Rectal smooth muscle tissue (tissue), 1 donor: Measurements from ENCODE around the gene PLA2G4B.

Experiments used
- H3K27ac ChIP-seq: one replicate; pipeline ENCODE4 v1.7.0; 2013; ENCODE audit warnings: low read depth, low read length, inconsistent platforms
- H3K27me3 ChIP-seq: one replicate; pipeline ENCODE4 v1.7.0; 2013; ENCODE audit warnings: low read length; ENCODE audit not compliant: control insufficient read depth, insufficient read depth
- H3K36me3 ChIP-seq: one replicate; pipeline ENCODE4 v1.7.0; 2013; ENCODE audit warnings: low read length; ENCODE audit not compliant: control insufficient read depth, insufficient read depth
- H3K4me1 ChIP-seq: one replicate; pipeline ENCODE4 v1.7.0; 2013; ENCODE audit warnings: low read length; ENCODE audit not compliant: control insufficient read depth, insufficient read depth
- H3K4me3 ChIP-seq: one replicate; pipeline ENCODE4 v1.7.0; 2013; ENCODE audit warnings: low read length
- H3K9ac ChIP-seq: one replicate; pipeline ENCODE4 v1.7.0; 2013; ENCODE audit warnings: low read length

PLA2G4B gene

DNA sequence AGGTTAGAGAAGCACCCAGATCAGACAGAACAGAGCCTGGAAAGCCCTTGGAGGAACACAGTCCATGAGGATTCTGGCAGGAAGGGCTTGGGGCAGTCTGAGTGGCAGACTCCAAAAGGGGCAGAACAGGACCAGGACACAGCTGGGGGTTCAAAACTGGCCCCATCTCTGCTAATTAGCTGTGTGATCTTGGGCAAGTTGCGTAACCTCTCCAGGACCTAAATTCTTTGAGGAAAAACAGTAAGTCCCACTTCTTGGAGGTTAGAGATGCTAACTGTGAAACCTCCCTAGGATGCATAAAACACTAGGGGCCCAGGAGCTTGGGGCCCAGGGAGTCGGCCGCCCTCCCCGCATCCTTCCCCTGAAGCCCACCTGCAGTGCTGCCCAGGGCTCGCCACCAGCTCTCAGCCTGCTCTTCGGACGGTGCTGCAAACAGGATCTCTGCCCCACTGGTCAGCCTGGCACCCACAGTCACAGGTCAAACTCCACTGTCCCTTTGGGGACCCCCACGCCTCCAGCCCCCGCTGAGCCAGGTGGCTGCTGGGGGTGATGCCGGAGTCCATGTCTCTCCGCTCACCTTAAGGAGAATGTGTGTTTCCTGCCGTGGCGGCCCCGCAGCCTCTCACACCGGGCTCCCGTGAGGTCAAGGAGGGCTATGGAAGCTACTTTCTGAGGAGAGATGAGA is 12.0 kb downstream of the PLA2G4B start:
- Histone ChIP-seq H3K36me3 (peaks cover 7% of the 10 kb centered on the region), H3K4me1 (no peaks in the 10 kb centered on the region), H3K27ac (no peak overlapping the region), H3K27me3 (no peaks in the 10 kb centered on the region), H3K4me3 (no peak overlapping the region), H3K9ac (no peak overlapping the region)

DNA sequence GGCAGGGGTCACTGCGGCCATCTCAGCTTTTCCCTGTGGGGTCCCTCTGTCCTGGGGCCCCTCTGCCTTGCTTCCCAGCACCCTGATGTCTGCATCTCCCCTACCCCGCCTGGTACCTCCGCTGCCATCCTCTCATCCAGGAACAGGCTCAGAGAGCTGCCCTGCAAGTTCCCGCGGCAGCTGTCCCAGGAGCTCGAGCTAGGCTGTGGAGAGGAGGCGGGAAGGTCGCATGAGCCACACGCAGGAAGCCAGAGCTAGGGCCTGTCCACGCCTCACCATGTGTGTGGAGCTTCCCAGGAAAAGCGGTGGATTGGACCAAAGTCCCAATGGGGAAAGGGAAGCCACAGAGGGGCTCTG is 12.5 kb downstream of the PLA2G4B start:
- H3K4me1 ChIP-seq = no peaks in the 10 kb centered on the region
- H3K9ac ChIP-seq = no peak overlapping the region
- H3K36me3 ChIP-seq = peaks cover 6% of the 10 kb centered on the region
- H3K27ac ChIP-seq = no peak overlapping the region
- no peak overlapping the region for H3K4me3 ChIP-seq
- no peaks in the 10 kb centered on the region for H3K27me3 ChIP-seq

DNA sequence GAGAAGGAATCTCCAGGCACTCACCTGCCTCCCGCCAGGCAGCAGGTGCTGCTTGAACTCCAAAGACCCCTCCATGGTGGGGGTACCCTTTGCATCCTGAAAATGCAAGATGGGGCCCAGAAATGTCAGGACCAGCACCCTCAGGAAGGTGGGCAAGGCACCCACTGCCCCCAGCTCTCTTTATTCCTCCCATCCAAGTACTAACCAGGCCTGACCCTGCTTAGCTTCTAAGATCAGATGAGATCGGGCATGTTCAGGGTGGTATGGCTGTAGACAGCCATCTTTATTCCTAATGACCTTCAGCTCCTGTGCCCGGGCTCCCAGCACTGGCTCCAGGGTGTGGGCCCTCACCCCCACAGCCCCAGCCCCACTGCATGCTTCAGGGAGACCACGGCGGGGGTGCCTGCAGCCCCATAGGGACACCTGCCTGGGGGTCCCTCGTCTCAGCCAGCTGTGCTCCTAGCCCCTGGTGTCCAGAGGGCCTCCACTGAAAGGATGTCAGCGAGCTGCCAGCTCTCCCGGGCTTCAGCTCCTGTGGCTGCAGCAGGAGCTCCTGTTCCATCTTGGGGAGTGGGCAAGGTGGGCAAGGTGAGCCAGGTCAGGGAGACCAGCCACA is 13.2 kb downstream of the PLA2G4B start:
- Histone ChIP-seq H3K9ac (no peak overlapping the region), H3K27me3 (no peaks in the 10 kb centered on the region), H3K4me3 (no peak overlapping the region), H3K36me3 (no peaks in the 10 kb centered on the region), H3K27ac (no peak overlapping the region), H3K4me1 (no peaks in the 10 kb centered on the region)

DNA sequence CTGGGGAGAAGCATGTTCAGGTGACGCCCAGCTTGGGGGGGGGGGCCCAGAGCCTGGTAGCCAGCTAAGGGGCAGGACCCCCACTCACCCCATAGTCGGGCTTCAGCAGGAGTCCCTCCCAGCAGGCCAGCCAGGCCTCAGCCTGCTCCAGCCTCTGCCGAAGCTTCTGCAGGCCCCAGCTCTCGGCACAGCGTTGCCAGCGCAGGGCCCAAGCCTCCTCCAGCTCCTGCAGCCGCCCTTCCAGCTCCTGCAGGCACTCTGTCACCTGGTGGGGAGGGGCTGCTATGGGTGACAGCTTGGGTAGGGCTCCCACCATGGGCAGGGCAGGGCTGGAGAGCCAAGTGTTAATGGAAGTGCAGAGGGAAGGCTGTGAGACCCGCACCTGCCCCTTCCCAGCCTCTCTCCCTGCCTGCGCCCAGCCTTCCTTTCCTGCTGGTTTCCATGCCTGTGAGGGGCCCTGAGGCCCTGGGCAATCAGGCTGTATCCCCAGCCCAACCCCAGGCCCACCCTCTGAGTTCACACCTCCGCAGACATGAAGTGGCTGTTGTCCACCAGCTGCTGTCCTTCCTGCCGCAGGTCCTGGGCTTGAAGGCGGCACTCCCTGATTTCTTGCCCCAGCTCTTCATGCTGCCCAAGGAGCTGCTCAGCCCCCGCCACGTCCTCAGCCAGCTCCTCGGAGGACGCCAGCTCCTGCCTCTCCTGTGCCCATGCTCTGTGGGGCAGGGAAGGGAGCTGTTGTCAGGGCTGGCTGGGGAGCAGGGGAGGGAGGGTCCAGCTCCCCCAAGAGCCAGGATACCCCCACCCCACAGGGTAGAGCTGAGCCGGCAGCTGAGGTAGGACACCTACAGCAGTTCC is 14.3 kb downstream of the PLA2G4B start:
- Histone ChIP-seq H3K4me3 (no peak overlapping the region), H3K4me1 (no peaks in the 10 kb centered on the region), H3K27ac (no peak overlapping the region), H3K9ac (no peak overlapping the region), H3K36me3 (no peaks in the 10 kb centered on the region), H3K27me3 (no peaks in the 10 kb centered on the region)

DNA sequence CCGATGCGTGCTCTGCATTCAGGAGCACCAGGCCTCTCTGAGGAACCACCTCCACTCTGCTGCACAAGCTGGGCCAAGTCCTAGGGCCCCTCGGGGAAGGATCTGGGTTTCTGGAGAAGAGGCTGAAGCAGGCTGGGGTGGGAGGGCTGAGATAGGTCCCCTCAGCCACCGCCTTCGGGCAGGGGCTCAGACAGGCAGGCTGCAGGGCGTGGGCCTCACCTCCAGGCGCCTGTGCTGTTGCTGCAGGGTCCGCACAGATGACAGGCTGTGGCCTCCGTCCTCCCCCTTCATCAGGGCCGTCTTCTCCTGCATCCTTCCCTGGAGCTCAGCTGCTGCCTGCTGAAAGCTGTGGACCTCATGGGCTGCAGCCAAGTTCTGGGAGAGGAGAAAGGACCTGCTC is 15.2 kb downstream of the PLA2G4B start:
- no peaks in the 10 kb centered on the region for H3K36me3 ChIP-seq
- H3K9ac ChIP-seq = no peak overlapping the region
- H3K27me3 ChIP-seq = no peaks in the 10 kb centered on the region
- no peaks in the 10 kb centered on the region for H3K4me1 ChIP-seq
- no peak overlapping the region for H3K4me3 ChIP-seq
- no peak overlapping the region for H3K27ac ChIP-seq

DNA sequence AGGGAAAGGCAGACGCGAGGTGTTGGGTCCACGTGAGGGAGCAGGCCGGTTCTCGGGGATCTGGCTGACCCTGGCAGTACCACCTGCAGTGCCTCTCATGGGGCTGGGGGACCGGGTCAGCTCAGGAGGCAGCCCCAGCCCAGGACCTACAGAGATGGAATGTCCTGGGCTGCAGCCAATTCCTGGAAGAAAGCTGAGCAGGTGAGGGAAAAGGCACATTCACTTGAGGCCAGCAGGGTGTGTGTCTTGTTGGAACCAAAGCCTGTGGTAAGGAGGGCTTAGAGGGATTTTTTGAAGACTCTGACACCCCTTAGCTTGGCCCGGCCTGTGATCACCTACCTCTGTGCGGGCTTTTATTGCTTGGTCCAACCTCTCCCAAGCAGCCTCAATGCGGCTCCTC is 15.8 kb downstream of the PLA2G4B start:
- Histone ChIP-seq H3K4me3 (no peak overlapping the region), H3K27ac (no peak overlapping the region), H3K4me1 (no peaks in the 10 kb centered on the region), H3K36me3 (no peaks in the 10 kb centered on the region), H3K9ac (no peak overlapping the region), H3K27me3 (no peaks in the 10 kb centered on the region)

DNA sequence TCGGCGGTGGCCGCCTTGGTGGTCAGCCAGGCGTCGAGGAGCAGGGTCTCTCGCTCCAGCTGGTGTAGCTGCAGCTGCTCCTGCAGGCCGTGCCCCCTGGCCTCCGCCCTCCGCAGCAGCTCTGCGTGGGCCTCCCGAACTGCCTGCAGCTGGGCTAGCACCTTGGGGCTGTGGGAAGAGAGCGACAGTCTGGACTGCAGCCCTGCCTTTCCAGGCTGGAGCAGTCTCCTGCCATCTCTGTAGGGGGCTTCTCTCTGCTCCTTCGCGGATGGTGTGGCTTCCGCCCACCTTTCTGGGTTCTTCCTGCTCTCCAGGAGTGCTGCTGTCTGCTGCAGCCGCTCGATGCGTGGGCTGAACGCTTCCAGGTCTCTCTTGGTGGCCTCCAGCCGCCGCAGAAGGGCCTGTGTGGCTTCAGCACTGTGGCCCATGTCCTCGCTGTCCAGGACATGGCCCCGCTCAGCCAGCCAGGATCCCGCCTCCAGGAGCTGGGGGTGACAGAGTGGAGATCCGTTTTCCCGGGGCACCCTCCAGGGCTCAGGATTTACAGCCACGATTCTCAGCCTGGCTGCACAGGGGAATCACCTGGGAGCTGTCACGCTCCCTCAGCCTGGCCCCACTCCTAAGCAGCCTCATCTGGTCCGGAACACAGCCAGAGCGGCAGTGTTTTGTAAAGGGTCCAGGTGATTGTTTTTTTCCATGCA is 16.8 kb downstream of the PLA2G4B start:
- no peaks in the 10 kb centered on the region for H3K4me1 ChIP-seq
- H3K9ac ChIP-seq = no peak overlapping the region
- H3K36me3 ChIP-seq = no peaks in the 10 kb centered on the region
- no peak overlapping the region for H3K27ac ChIP-seq
- H3K27me3 ChIP-seq = no peaks in the 10 kb centered on the region
- no peak overlapping the region for H3K4me3 ChIP-seq

DNA sequence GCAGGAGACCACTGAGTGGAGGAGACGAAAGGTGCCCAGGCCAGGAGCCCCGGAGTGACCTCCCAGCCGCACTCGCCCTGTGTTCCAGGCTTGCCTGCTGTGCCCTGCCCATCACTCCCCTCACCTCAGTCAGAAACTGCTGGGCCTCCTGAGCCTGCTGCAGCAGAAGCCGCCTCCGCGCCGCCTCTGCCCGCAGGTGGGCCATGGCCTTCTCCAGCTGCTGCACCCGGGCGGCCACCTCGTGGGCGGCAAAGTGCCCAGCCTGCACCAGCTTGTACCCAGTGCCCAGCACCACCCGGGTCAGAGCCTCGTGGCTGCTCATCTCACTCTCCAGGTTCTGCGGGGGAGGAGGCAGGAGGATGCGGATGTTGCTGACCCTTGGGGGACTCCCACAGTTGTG is 17.6 kb downstream of the PLA2G4B start:
- H3K36me3 ChIP-seq = no peaks in the 10 kb centered on the region
- H3K9ac ChIP-seq = no peak overlapping the region
- H3K27ac ChIP-seq = no peak overlapping the region
- no peaks in the 10 kb centered on the region for H3K27me3 ChIP-seq
- H3K4me3 ChIP-seq = no peak overlapping the region
- no peaks in the 10 kb centered on the region for H3K4me1 ChIP-seq

DNA sequence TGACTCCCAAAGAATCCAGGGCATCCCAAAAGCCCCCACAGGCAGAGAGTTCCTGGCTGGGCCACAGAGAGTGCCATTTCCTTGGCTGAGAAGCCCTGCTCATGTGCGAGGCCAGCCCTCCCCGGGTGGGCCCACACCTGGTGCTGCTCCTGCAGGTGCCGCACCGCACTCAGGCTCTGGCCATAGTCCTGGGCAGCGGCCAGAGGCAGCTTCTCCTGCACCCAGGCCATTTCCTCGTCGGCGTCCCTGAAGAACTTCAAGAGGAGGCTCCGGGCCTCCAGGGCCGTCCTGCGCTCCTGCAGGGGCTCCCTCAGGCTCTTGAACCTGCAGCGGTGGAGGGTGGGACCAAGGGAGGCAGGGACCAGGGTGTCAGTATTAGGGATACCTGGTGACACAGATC is 18.1 kb downstream of the PLA2G4B start:
- no peaks in the 10 kb centered on the region for H3K36me3 ChIP-seq
- H3K9ac ChIP-seq = no peak overlapping the region
- H3K27me3 ChIP-seq = no peaks in the 10 kb centered on the region
- H3K27ac ChIP-seq = no peak overlapping the region
- H3K4me3 ChIP-seq = no peak overlapping the region
- H3K4me1 ChIP-seq = no peaks in the 10 kb centered on the region

DNA sequence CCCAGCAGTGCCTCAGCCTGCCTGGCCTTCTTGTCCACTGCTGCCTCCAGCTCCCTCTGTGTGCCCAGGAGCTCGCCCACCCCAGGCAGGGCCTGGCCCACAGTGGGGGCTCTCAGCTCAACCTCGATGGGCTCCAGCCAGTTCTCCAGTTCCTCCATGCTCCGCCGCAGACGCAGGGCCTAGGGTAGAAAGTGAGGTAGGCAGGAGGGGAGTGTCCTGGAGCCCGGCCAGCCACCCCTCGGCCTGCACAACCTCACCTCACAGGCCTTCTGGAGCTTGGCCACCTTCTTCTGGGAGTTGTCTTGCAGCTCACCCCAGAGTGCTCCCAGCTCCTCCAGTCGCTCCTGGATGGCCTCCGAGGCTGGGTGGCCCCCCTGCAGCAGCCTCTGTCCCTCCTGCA is 18.7 kb downstream of the PLA2G4B start:
- Histone ChIP-seq H3K4me3 (no peak overlapping the region), H3K9ac (no peak overlapping the region), H3K36me3 (no peaks in the 10 kb centered on the region), H3K27me3 (no peaks in the 10 kb centered on the region), H3K4me1 (no peaks in the 10 kb centered on the region), H3K27ac (no peak overlapping the region)

DNA sequence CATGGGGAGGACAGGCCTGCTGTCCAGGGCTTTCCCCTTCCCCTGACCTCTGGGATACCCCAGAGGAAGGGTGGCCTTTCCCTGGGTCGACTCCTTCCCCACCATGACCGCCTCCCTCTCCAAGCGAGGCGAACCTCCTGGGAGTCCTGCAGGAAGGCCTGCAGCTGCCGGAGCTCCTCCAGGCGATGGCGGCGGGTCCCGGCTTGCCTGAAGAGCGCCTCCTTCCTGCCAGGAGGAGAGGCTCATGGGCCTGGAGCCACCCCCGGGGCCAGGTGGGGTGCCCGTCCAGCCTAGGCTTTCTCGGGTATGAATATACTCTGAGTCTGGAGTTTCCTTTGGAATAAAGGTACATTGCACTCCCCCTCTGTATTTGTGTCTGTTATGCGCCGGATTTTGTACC is 20.1 kb downstream of the PLA2G4B start:
- H3K4me3 ChIP-seq = no peak overlapping the region
- H3K4me1 ChIP-seq = no peaks in the 10 kb centered on the region
- no peak overlapping the region for H3K27ac ChIP-seq
- H3K36me3 ChIP-seq = no peaks in the 10 kb centered on the region
- no peaks in the 10 kb centered on the region for H3K27me3 ChIP-seq
- no peak overlapping the region for H3K9ac ChIP-seq

DNA sequence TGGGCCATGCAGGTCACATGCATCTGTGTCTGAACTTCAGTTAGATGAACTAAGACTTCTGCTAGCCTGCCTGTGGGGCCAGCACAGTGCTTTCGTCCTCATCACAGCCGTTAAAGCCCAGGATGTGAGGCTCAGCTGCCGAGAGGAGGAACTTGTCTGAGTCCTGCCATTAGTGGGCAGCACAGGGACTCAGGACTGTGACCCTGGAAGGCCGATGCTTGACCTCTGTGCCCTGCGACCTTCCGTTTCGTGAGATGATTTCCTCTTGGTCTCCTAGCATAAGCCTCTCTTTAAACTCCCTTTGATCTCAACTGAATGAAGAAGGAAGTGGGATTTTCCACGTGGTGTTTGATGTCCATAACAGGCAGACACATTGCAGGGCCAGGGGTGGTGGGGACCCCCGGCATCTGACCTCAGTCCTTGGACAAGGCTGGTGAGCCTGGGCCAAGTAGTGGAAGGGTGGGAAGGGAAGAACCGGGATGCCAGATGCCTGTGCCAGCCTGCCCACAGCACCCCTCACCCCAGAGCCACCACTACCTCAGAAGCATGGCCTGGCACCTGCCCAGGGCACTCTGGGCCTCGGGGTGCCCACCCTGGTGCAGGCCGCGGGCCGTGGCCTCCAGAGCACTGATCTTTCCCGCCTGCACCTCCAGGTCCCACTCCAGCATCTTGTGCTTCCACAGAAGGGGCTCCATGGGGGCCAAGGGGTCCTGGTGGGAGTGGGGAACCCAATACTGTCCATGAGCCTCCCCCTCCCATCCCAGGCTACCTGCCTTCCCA is 21.6 kb downstream of the PLA2G4B start:
- Histone ChIP-seq H3K9ac (no peak overlapping the region), H3K27ac (no peak overlapping the region), H3K27me3 (no peaks in the 10 kb centered on the region), H3K36me3 (no peaks in the 10 kb centered on the region), H3K4me3 (no peak overlapping the region), H3K4me1 (no peaks in the 10 kb centered on the region)
